Urinary bladder (tissue), 4 donors: ENCODE data around the gene CABLES1. TPM values are rescaled to one million over a fixed set of nuclear protein-coding genes. Genes with fewer than 3 reads are reported as not detected.
"Not testable (repeated sequence)": the region's sequence is repeated elsewhere in the genome, so short reads cannot be mapped to it uniquely, and the experiment has no call there.

Source experiments
- DNase-seq: peaks from one replicate; pipeline ENCODE4 v3.0.0-alpha.2; 2015; ENCODE audit errors: extremely low spot score
- H3K27ac ChIP-seq: one replicate; pipeline ENCODE4 v1.5.1; 2013; ENCODE audit warnings: low read depth, mild to moderate bottlenecking, moderate library complexity
- H3K36me3 ChIP-seq: one replicate; pipeline ENCODE4 v1.6.1; 2013; ENCODE audit warnings: mild to moderate bottlenecking, moderate library complexity; ENCODE audit not compliant: insufficient read depth
- H3K4me1 ChIP-seq: one replicate; pipeline ENCODE4 v1.6.1; 2013; ENCODE audit warnings: mild to moderate bottlenecking, moderate library complexity; ENCODE audit not compliant: insufficient read depth
- H3K4me3 ChIP-seq: one replicate; pipeline ENCODE4 v1.5.1; 2013; ENCODE audit warnings: low read depth, low read length
- WGBS: extraction: QIAGEN DNeasy Blood & Tissue Kit; methylation state at CpG from one replicate; pipeline ENCODE4 v1.1.7; 2013; 5-methylcytosine and 5-hydroxymethylcytosine counted together
- polyA plus RNA-seq: library from polyadenylated mRNA; stranded (reverse); fragments of 200-250 nt; gene quantifications from one replicate; pipeline ENCODE4 v1.2.3, GENCODE V29; 2013
- total RNA-seq: library from RNA; depleted of rRNA; stranded (reverse); fragments of >200 nt; gene quantifications from one replicate; pipeline ENCODE4 v1.2.3, GENCODE V29; 2014
- donor health status: healthy with polysubstance abuse.
- donor health status: healthy.

The CABLES1 gene
- total and polyA plus RNA-seq, 2 donors, result 4.5 to 14.6 TPM

GRCh38 chr18:23283916-23284430 lies 148.7 kb downstream of the CABLES1 start:
- H3K36me3 ChIP-seq, result no peaks in the 10 kb centered on the region
- no peak overlapping the region for H3K4me3 ChIP-seq
- no peaks in the 10 kb centered on the region for H3K4me1 ChIP-seq
- no peak overlapping the region for H3K27ac ChIP-seq
- DNase-seq, result no peak
- 82% methylated on average over 2 of the region's 2 CpGs for WGBS

- DNase-seq, result no peak
- Histone ChIP-seq H3K27ac (no peak overlapping the region), H3K36me3 (no peaks in the 10 kb centered on the region), H3K4me1 (no peaks in the 10 kb centered on the region), H3K4me3 (no peak overlapping the region)
- 97% methylated on average over 2 of the region's 2 CpGs for WGBS
These were observed 149.3 kb downstream of the CABLES1 start for GRCh38 chr18:23284629-23285028.

GRCh38 chr18:23285581-23285980 lies 150.3 kb downstream of the CABLES1 start:
- WGBS, result 82% methylated on average over 12 of the region's 12 CpGs

GRCh38 chr18:23291456-23292205 lies 156.3 kb downstream of the CABLES1 start:
- Histone ChIP-seq H3K4me3 (no peak overlapping the region), H3K27ac (no peak overlapping the region), H3K4me1 (no peaks in the 10 kb centered on the region), H3K36me3 (no peaks in the 10 kb centered on the region)
- 81% methylated on average over 4 of the region's 4 CpGs for WGBS
- DNase-seq, result no peak

More at GRCh38 chr18:23285581-23285980, 150.3 kb downstream of the CABLES1 start:
- H3K4me1 ChIP-seq, H3K27ac ChIP-seq, H3K36me3 ChIP-seq, DNase-seq, H3K4me3 ChIP-seq: not testable (repeated sequence)

- Histone ChIP-seq H3K27ac (no peak overlapping the region), H3K36me3 (peaks cover 2% of the 10 kb centered on the region), H3K4me3 (no peak overlapping the region), H3K4me1 (no peaks in the 10 kb centered on the region)
- DNase-seq, result no peak
- 42% methylated on average over 6 of the region's 6 CpGs for WGBS
These were observed 165.0 kb downstream of the CABLES1 start for GRCh38 chr18:23300231-23300805.

GRCh38 chr18:23301972-23302371 lies 166.7 kb downstream of the CABLES1 start:
- Histone ChIP-seq H3K4me3 (no peak overlapping the region), H3K36me3 (peaks cover 2% of the 10 kb centered on the region), H3K4me1 (no peaks in the 10 kb centered on the region), H3K27ac (no peak overlapping the region)
- no peak for DNase-seq
- WGBS, result 97% methylated on average over 5 of the region's 5 CpGs

GRCh38 chr18:23302511-23302850 lies 167.2 kb downstream of the CABLES1 start:
- no peak overlapping the region for H3K4me3 ChIP-seq
- H3K27ac ChIP-seq, result no peak overlapping the region
- H3K4me1 ChIP-seq, result no peaks in the 10 kb centered on the region
- WGBS, result 80% methylated on average over 3 of the region's 3 CpGs
- DNase-seq, result no peak
- H3K36me3 ChIP-seq, result peaks cover 1% of the 10 kb centered on the region

- H3K4me3 ChIP-seq, result no peak overlapping the region
- no peak overlapping the region for H3K27ac ChIP-seq
- no peak for DNase-seq
- 85% methylated on average over 8 of the region's 8 CpGs for WGBS
- no peaks in the 10 kb centered on the region for H3K4me1 ChIP-seq
- H3K36me3 ChIP-seq, result no peaks in the 10 kb centered on the region
These were observed 167.7 kb downstream of the CABLES1 start for GRCh38 chr18:23302851-23303527.

GRCh38 chr18:23306822-23307221 lies 171.5 kb downstream of the CABLES1 start:
- no peak overlapping the region for H3K27ac ChIP-seq
- whole genome bisulfite sequencing, result 87% methylated on average over 6 of the region's 6 CpGs
- H3K36me3 ChIP-seq, result no peaks in the 10 kb centered on the region
- H3K4me1 ChIP-seq, result no peaks in the 10 kb centered on the region
- DNase-seq, result no peak
- H3K4me3 ChIP-seq, result no peak overlapping the region

GRCh38 chr18:23307567-23308295 lies 172.4 kb downstream of the CABLES1 start:
- no peak overlapping the region for H3K27ac ChIP-seq
- DNase-seq, result no peak
- 86% methylated on average over 14 of the region's 14 CpGs for WGBS

More at GRCh38 chr18:23307567-23308295, 172.4 kb downstream of the CABLES1 start:
- Histone ChIP-seq H3K36me3 (no peaks in the 10 kb centered on the region), H3K4me3 (no peak overlapping the region), H3K4me1 (no peaks in the 10 kb centered on the region)

Other genes starting within 250 kb of the CABLES1 start
- gene RBBP8, start 202.2 kb upstream of the CABLES1 start, total RNA-seq, result 48.3 TPM
- 13.0 TPM for gene RBBP8, start 202.2 kb upstream of the CABLES1 start, polyA plus RNA-seq